Stomach (tissue), 9 donors: Measurements from ENCODE around the gene GMDS. TPM values are rescaled to one million over a fixed set of nuclear protein-coding genes. Genes with fewer than 3 reads are reported as not detected.

Source experiments
- DNase-seq, 2 donors: peaks; one replicate each; pipeline versions ENCODE4 v3.0.0 to v3.0.0-alpha.2; 2013 to 2019
- H3K27ac ChIP-seq, 5 donors: fragments of 200-600 bp in 4 of 5; sonication (generic) in 4 of 5; one replicate each; pipeline ENCODE4 v1.5.1; 2013 to 2019; ENCODE audit warnings: mild to moderate bottlenecking in 1 of 5, moderate library complexity in 1 of 5
- H3K27me3 ChIP-seq, 3 donors: fragments of 200-600 bp; sonication (generic); one replicate each; pipeline ENCODE4 v1.5.1; 2017 to 2019; ENCODE audit warnings: mixed run types in 1 of 3
- H3K36me3 ChIP-seq, 4 donors: fragments of 200-600 bp; sonication (generic); 1 replicate in 3 of 4; 2 replicates in 1 of 4; pipeline ENCODE4 v1.5.1; 2016 to 2019
- H3K4me1 ChIP-seq, 4 donors: fragments of 200-600 bp; sonication (generic); one replicate each; pipeline ENCODE4 v1.5.1; 2016 to 2019
- H3K4me3 ChIP-seq, 4 donors: fragments of 200-600 bp; sonication (generic) in 3 of 4; one replicate each; pipeline ENCODE4 v1.5.1; 2016 to 2019; ENCODE audit warnings: mild to moderate bottlenecking in 1 of 4
- H3K9me3 ChIP-seq, 4 donors: fragments of 200-600 bp; sonication (generic); one replicate each; pipeline ENCODE4 v1.5.1; 2016 to 2019
- EP300 ChIP-seq: sonication (generic); formaldehyde crosslinking; IDR thresholded peaks from one replicate; pipeline ENCODE4 v1.6.1; 2017; ENCODE audit warnings: antibody characterized with exemption
- POLR2A ChIP-seq, 4 donors: fragments of 450-650 bp; IDR thresholded peaks; one replicate each; pipeline ENCODE4 v1.6.1; 2016; ENCODE audit warnings: antibody characterized with exemption in 4 of 4, control low read depth in 2 of 4, mild to moderate bottlenecking in 1 of 4, moderate library complexity in 1 of 4
- POLR2AphosphoS5 ChIP-seq, 3 donors: sonication (generic); formaldehyde crosslinking; IDR thresholded peaks; one replicate each; pipeline ENCODE4 v1.6.1; 2016; ENCODE audit warnings: antibody characterized with exemption in 3 of 3
- WGBS, 5 donors: extraction: QIAGEN DNeasy Blood & Tissue Kit in 3 of 5; methylation state at CpG; one replicate each; pipeline versions ENCODE4 v1.1.5 to v1.1.7; 2013 to 2018; 5-methylcytosine and 5-hydroxymethylcytosine counted together
- intact Hi-C: fragments of 100-400 bp; cut with DNase I; formaldehyde crosslinking; loops from one replicate; pipeline ENCODE4 v1.15.1; 2023; ENCODE audit warnings: low total_unique reads
- polyA plus RNA-seq, 3 donors: library from polyadenylated mRNA; stranded (reverse); fragments of 200-250 nt; gene quantifications; one replicate each; pipeline ENCODE4 v1.2.3, GENCODE V29; 2013
- total RNA-seq, 5 donors: library from RNA; depleted of rRNA; stranded (reverse); fragments of >200 nt; gene quantifications; one replicate each; pipeline versions ENCODE4 v1.1.0 to v1.2.3, GENCODE V29; 2014 to 2016
- TF ChIP-seq, protein P1 (sequence below), 7 experiments: fragments of 450-650 bp in 4 of 7; fragments of 200-600 bp in 3 of 7; sonication (generic) in 3 of 7; IDR thresholded peaks; one replicate each; pipeline ENCODE4 v1.5.1; 2016 to 2019; ENCODE audit warnings: antibody characterized with exemption in 7 of 7, control low read depth in 2 of 7, mild to moderate bottlenecking in 1 of 7
- donor health status: healthy with polysubstance abuse.
- donor health status: Bipolar disorder and iron deficiency.
- donor health status: healthy.

GMDS gene
- total and polyA plus RNA-seq, 8 donors, result 83.7 to 262 (median 121) TPM

DNA sequence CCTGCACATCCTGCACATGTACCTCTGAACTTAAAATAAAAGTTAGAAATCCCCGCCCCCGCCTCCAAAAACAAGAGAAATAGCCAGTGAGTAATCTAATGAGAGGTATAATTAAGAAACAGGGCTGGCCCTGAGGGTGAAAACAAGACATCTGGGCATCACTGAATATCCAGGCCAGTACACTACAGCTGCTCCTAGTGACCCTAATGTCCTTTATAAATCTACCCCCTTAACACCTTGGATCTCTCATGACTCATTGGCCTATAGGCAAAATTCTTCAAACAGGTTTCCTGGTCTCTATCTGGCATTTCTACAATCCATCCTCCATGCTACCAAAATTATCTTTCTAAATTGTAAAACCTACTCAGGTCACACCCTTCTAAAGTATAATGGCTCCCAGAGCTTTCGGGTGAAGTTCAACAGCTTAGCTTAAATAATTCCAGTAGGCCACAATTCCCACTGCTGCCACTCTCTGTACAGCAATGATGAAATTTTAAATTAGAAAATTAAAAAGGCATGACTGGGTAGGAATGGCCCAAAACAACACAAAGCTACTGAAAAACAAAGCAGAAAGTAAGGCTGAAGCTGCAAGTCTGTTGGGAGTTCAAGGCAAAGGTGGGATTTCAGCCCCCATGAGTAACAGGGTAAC lies 260.9 kb downstream of the GMDS start:
- WGBS, 5 donors, result 96 to 98% (median 97%) methylated on average over 3 of the region's 3 CpGs
- DNase-seq, result no peak
- no peak overlapping the region for H3K4me3 ChIP-seq
- H3K36me3 ChIP-seq, result no peaks in the 10 kb centered on the region
- TF ChIP-seq, protein P1, sequence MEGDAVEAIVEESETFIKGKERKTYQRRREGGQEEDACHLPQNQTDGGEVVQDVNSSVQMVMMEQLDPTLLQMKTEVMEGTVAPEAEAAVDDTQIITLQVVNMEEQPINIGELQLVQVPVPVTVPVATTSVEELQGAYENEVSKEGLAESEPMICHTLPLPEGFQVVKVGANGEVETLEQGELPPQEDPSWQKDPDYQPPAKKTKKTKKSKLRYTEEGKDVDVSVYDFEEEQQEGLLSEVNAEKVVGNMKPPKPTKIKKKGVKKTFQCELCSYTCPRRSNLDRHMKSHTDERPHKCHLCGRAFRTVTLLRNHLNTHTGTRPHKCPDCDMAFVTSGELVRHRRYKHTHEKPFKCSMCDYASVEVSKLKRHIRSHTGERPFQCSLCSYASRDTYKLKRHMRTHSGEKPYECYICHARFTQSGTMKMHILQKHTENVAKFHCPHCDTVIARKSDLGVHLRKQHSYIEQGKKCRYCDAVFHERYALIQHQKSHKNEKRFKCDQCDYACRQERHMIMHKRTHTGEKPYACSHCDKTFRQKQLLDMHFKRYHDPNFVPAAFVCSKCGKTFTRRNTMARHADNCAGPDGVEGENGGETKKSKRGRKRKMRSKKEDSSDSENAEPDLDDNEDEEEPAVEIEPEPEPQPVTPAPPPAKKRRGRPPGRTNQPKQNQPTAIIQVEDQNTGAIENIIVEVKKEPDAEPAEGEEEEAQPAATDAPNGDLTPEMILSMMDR (IDR thresholded peaks at IDR 0.05), result no peak
- TF ChIP-seq POLR2AphosphoS5 (IDR thresholded peaks at IDR 0.05) (no peak), POLR2A (IDR thresholded peaks at IDR 0.05) (no peak), EP300 (no peak)
- H3K27ac ChIP-seq, result no peak overlapping the region
- H3K27me3 ChIP-seq, result no peaks in the 10 kb centered on the region
- intact Hi-C loops, result no loop called here
- H3K4me1 ChIP-seq, result peaks cover 0 to 13% (median 3%) of the 10 kb centered on the region in 4 donors
- H3K9me3 ChIP-seq, result peaks cover 0 to 37% (median 11%) of the 10 kb centered on the region in 4 donors

GRCh38 chr6:1983850-1984249 lies 261.6 kb downstream of the GMDS start:
- Histone ChIP-seq H3K27me3 (no peaks in the 10 kb centered on the region), H3K4me3 (no peak overlapping the region), H3K27ac (no peak overlapping the region), H3K4me1 (peaks cover 0 to 13% (median 3%) of the 10 kb centered on the region in 4 donors), H3K36me3 (peaks cover 0 to 2% (median 0%) of the 10 kb centered on the region in 4 donors), H3K9me3 (peaks cover 0 to 37% (median 11%) of the 10 kb centered on the region in 4 donors)
- DNase-seq, result no peak
- 98 to 100% (median 100%) methylated on average over 1 of the region's 1 CpG for WGBS, 5 donors
- intact Hi-C loops, result no loop called here
- TF ChIP-seq EP300, result no peak
- TF ChIP-seq POLR2AphosphoS5 (IDR thresholded peaks at IDR 0.05), result no peak
- TF ChIP-seq POLR2A (IDR thresholded peaks at IDR 0.05), result no peak
- TF ChIP-seq, protein P1 (IDR thresholded peaks at IDR 0.05), result no peak

DNA sequence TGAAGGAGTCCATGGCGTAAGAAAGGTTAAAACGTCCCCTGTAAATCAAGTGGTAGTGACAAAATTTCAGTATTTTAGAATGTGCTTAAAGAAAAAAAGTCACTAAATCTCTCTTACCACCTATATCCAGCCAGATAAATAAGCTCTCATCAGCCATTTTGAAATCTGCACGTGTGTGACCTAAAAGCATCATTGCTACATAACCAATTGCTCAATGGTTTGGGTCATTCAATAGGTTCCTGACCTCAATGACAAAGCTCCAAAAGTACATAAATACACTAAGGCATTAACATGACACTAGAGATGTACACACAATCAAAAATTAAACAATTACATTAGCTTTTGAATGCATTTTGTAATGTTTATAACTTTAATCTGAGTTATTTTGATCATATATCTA lies 272.4 kb downstream of the GMDS start:
- intact Hi-C loops, result no loop called here
- H3K27ac ChIP-seq, result no peak overlapping the region
- no peak for TF ChIP-seq POLR2A (IDR thresholded peaks at IDR 0.05)
- TF ChIP-seq, protein P1 (IDR thresholded peaks at IDR 0.05), result no peak
- no peak for TF ChIP-seq POLR2AphosphoS5 (IDR thresholded peaks at IDR 0.05)
- no peak for TF ChIP-seq EP300
- no peak for DNase-seq
- H3K4me3 ChIP-seq, result no peak overlapping the region
- 89 to 97% (median 96%) methylated on average over 3 of the region's 3 CpGs for WGBS, 5 donors
- H3K27me3 ChIP-seq, result no peaks in the 10 kb centered on the region
- H3K36me3 ChIP-seq, result peaks cover 0 to 6% (median under 1%) of the 10 kb centered on the region in 4 donors
- peaks cover 0 to 16% (median 5%) of the 10 kb centered on the region in 4 donors for H3K4me1 ChIP-seq
- no peaks in the 10 kb centered on the region for H3K9me3 ChIP-seq

- WGBS, 5 donors, result 47 to 63% (median 54%) methylated on average over 5 of the region's 5 CpGs
- Histone ChIP-seq H3K36me3 (no peaks in the 10 kb centered on the region), H3K27me3 (no peaks in the 10 kb centered on the region), H3K4me1 (peaks cover 0 to 16% (median 5%) of the 10 kb centered on the region in 4 donors), H3K4me3 (no peak overlapping the region), H3K27ac (no peak overlapping the region), H3K9me3 (no peaks in the 10 kb centered on the region)
- intact Hi-C loops, result no loop called here
- DNase-seq, result peak in 1 of 2 donors; percentile 26
- TF ChIP-seq, protein P1 (IDR thresholded peaks at IDR 0.05), result no peak
- TF ChIP-seq POLR2AphosphoS5 (IDR thresholded peaks at IDR 0.05) (no peak), EP300 (no peak), POLR2A (IDR thresholded peaks at IDR 0.05) (no peak)
These were observed 273.8 kb downstream of the GMDS start for GRCh38 chr6:1971612-1972011.
